HepG2 (cell line): ENCODE results near the gene LCTL. TPM values are rescaled to one million over a fixed set of nuclear protein-coding genes. Genes with fewer than 3 reads are reported as not detected.

Experiments
- ATAC-seq: fragments of 200-7000 bp; cut with Tn5 transposase; 3 replicates; pipeline ENCODE4 v1.9.1; 2020; ENCODE audit warnings: mild to moderate bottlenecking, moderate library complexity
- BruUV-seq: library from RNA; stranded (reverse); fragments of 400-500 nt; replicated peaks from 2 replicates; lab custom pipeline; 2021; lab: Mats Ljungman, UMichigan
- CTCF ChIA-PET: fragments of 300-600 bp; formaldehyde crosslinking; extraction: SDS; loops from one replicate; lab custom pipeline; 2021; ENCODE audit warnings: low total read pairs, inconsistent platforms, low intra/inter-chr PET ratio; lab: Yijun Ruan, JAX
- POLR2A ChIA-PET: fragments of 350-600 bp; sonication (Branson Sonifier 250); formaldehyde crosslinking; loops from one replicate; lab custom pipeline; 2020; ENCODE audit warnings: antibody characterized with exemption, inconsistent platforms; lab: Yijun Ruan, JAX
- DNase-seq: peaks from one replicate; pipeline ENCODE4 v3.0.0-alpha.2; 2015; ENCODE audit warnings: low spot score
- FAIRE-seq: peaks from 3 replicates; lab custom pipeline; 2011; peaks lifted over from hg19 to GRCh38; lab: Jason Lieb, UNC
- H2AFZ ChIP-seq: one replicate; pipeline ENCODE4 v1.6.1; 2011; ENCODE audit warnings: low read length, inconsistent platforms
- H3K27ac ChIP-seq: fragments of 300-600 bp; 3 replicates; pipeline ENCODE4 v1.8.0; 2011; ENCODE audit warnings: mixed run types, mild to moderate bottlenecking, mixed read lengths, low read length, inconsistent platforms; ENCODE audit not compliant: insufficient read depth; ENCODE audit errors: extremely low read length
- H3K27me3 ChIP-seq, 2 experiments: fragments of 200-600 bp in 1 of 2; 2 replicates in 1 of 2; 3 replicates in 1 of 2; pipeline versions ENCODE4 v1.6.0 to v1.8.0; 2011; ENCODE audit warnings: low read length in 2 of 2, mild to moderate bottlenecking in 2 of 2, moderate library complexity in 2 of 2, inconsistent platforms in 1 of 2; ENCODE audit not compliant: insufficient read depth in 2 of 2, control insufficient read depth in 1 of 2
- H3K36me3 ChIP-seq, 2 experiments: fragments of 200-600 bp in 1 of 2; replicated peaks in 1 of 2; 2 replicates in 1 of 2; 3 replicates in 1 of 2; pipeline versions ENCODE4 v1.5.1 to v1.8.0; 2011; ENCODE audit warnings: low read length in 2 of 2, inconsistent platforms in 1 of 2; ENCODE audit not compliant: insufficient read depth in 2 of 2, control insufficient read depth in 1 of 2
- H3K4me1 ChIP-seq: 2 replicates; pipeline ENCODE4 v1.5.1; 2012; ENCODE audit warnings: low read length, inconsistent platforms; ENCODE audit not compliant: insufficient read depth
- H3K4me2 ChIP-seq: 2 replicates; pipeline ENCODE4 v1.6.0; 2011; ENCODE audit warnings: low read depth, low read length, inconsistent platforms
- H3K4me3 ChIP-seq, 3 experiments: fragments of 200-600 bp in 1 of 3; sonication (generic), shearing (Covaris generic) in 1 of 3; replicated peaks in 1 of 3; 2 replicates each; pipeline ENCODE4 v1.5.1; 2011 to 2016; ENCODE audit warnings: low read length in 3 of 3, inconsistent platforms in 2 of 3, low read depth in 2 of 3, mild to moderate bottlenecking in 2 of 3, control low read depth in 1 of 3, mixed read lengths in 1 of 3; ENCODE audit not compliant: insufficient read depth in 1 of 3
- H3K79me2 ChIP-seq: one replicate; pipeline ENCODE4 v1.6.1; 2011; ENCODE audit warnings: low read length, inconsistent platforms; ENCODE audit not compliant: insufficient read depth
- H3K9ac ChIP-seq: 2 replicates; pipeline ENCODE4 v1.6.0; 2011; ENCODE audit warnings: mild to moderate bottlenecking, low read depth, low read length, inconsistent platforms; ENCODE audit not compliant: insufficient read depth
- H3K9me3 ChIP-seq: 2 replicates; pipeline ENCODE4 v1.5.1; 2012; ENCODE audit warnings: mild to moderate bottlenecking, low read length
- H4K20me1 ChIP-seq: 2 replicates; pipeline ENCODE4 v1.6.0; 2011; ENCODE audit warnings: inconsistent platforms, mild to moderate bottlenecking, low read length, moderate library complexity; ENCODE audit not compliant: insufficient read depth
- AGO2 ChIP-seq: fragments of 200-400 bp; formaldehyde crosslinking; optimal IDR thresholded peaks from 2 replicates; pipeline ENCODE3; 2017; ENCODE audit warnings: mild to moderate bottlenecking, low read depth, low read length, moderate library complexity
- AHR ChIP-seq: IDR thresholded peaks from 2 replicates; pipeline ENCODE4 v1.6.1; 2018; ENCODE audit warnings: missing genetic modification reagents, missing compliant biosample characterization
- HOMEZ ChIP-seq: IDR thresholded peaks from 2 replicates; pipeline ENCODE4 v1.6.1; 2016; ENCODE audit warnings: low read depth
- PHF8 ChIP-seq: sonication (generic); formaldehyde crosslinking; IDR thresholded peaks from 2 replicates; pipeline ENCODE4 v1.5.0; 2020; ENCODE audit warnings: missing genetic modification reagents
- POLR2A ChIP-seq, 2 experiments: IDR thresholded peaks; 2 replicates each; pipeline ENCODE4 v1.6.1; 2011; ENCODE audit warnings: low read depth in 2 of 2, low read length in 2 of 2, mild to moderate bottlenecking in 1 of 2, moderate library complexity in 1 of 2; ENCODE audit not compliant: insufficient read depth in 1 of 2
- RBFOX2 ChIP-seq: fragments of 200-400 bp; formaldehyde crosslinking; IDR thresholded peaks from 2 replicates; pipeline ENCODE4 v1.6.1; 2017; ENCODE audit warnings: low read depth, mild to moderate bottlenecking, low read length
- RBM22 ChIP-seq: fragments of 200-400 bp; formaldehyde crosslinking; optimal IDR thresholded peaks from 2 replicates; pipeline ENCODE3; 2017; ENCODE audit warnings: mild to moderate bottlenecking, low read length, moderate library complexity
- STAG1 ChIP-seq: sonication (generic); formaldehyde crosslinking; IDR thresholded peaks from 2 replicates; pipeline ENCODE4 v1.4.0; 2020; ENCODE audit warnings: missing genetic modification reagents
- ZBTB10 ChIP-seq: sonication (generic); formaldehyde crosslinking; IDR thresholded peaks from 2 replicates; pipeline ENCODE4 v1.4.0; 2020; ENCODE audit warnings: missing genetic modification reagents, borderline replicate concordance
- ZNF33B ChIP-seq: sonication (generic); formaldehyde crosslinking; IDR thresholded peaks from 2 replicates; pipeline ENCODE4 v1.5.1; 2020; ENCODE audit warnings: mild to moderate bottlenecking, missing genetic modification reagents
- ZNF367 ChIP-seq: sonication (generic); formaldehyde crosslinking; IDR thresholded peaks from 2 replicates; pipeline ENCODE4 v1.4.0; 2020; ENCODE audit warnings: missing genetic modification reagents, borderline replicate concordance
- WGBS: methylation state at CpG from one replicate; pipeline ENCODE4 v1.1.6; 2017; ENCODE audit warnings: low lambda C conversion rate; 5-methylcytosine and 5-hydroxymethylcytosine counted together
- in situ Hi-C: cut with HindIII; loops from 2 replicates; pipeline ENCODE4 v1.10.0; 2017; ENCODE audit warnings: low pct_unique_long_range_greater_than_20kb; ENCODE audit not compliant: extremely low pct_ligation_motif_present
- intact Hi-C: fragments of 100-400 bp; cut with micrococcal nuclease; formaldehyde crosslinking; loops from one replicate; pipeline ENCODE4 v1.10.0; 2022; ENCODE audit not compliant: unreplicated experiment
- polyA plus RNA-seq, 8 experiments: library from polyadenylated mRNA; depleted of rRNA in 3 of 8; stranded (reverse) in 7 of 8; unstranded in 1 of 8; fragments of >200 nt; fragmentation: Illumina TruSeq in 4 of 8; extraction: Trizol in 4 of 8; gene quantifications; 2 replicates each; pipeline versions ENCODE4 v1.2.1 to v1.2.3, GENCODE V29; 2011 to 2016; ENCODE audit warnings: low read depth in 4 of 8, missing spikeins in 1 of 8, mixed read lengths in 1 of 8; ENCODE audit not compliant: insufficient read depth in 1 of 8
- total RNA-seq, 5 experiments: library from RNA; depleted of rRNA; stranded (reverse); fragments of >200 nt; fragmentation: Illumina TruSeq; extraction: Trizol; gene quantifications; 2 replicates each; pipeline ENCODE4 v1.2.3, GENCODE V29; 2016; ENCODE audit warnings: low read depth in 1 of 5
- TF ChIP-seq, protein P1 (sequence below): sonication (generic); formaldehyde crosslinking; IDR thresholded peaks from 2 replicates; pipeline ENCODE4 v1.5.0; 2020; ENCODE audit warnings: mild to moderate bottlenecking, missing genetic modification reagents, moderate library complexity
- TF ChIP-seq, protein P2 (sequence below): sonication (generic); formaldehyde crosslinking; IDR thresholded peaks from 2 replicates; pipeline ENCODE4 v1.5.0; 2020; ENCODE audit warnings: missing genetic modification reagents
- TF ChIP-seq, protein P3 (sequence below), 2 experiments: fragments of 450-650 bp in 1 of 2; sonication (generic) in 1 of 2; formaldehyde crosslinking; IDR thresholded peaks; 2 replicates each; pipeline versions ENCODE4 v1.5.0 to v1.8.0; 2020 to 2022; ENCODE audit warnings: mild to moderate bottlenecking in 1 of 2, missing genetic modification reagents in 1 of 2

LCTL gene
- total and polyA plus RNA-seq, 2 of the 13 experiments (the other 11 are each of a cell fraction or from before 2014, with no cell fraction given): 0.96 to 1.4 TPM

- in situ Hi-C loops: loop anchor here (25.0 kb wide), 1 partner anchor 111 kb away; the partner anchor contains the start of gene MAP2K1
- Histone ChIP-seq H3K27me3 (no peaks in the 10 kb centered on the region; a peak in 1 of 5 replicates), H3K4me1 (peaks cover 61% of the 10 kb centered on the region), H3K27ac (peak overlapping the region; percentile 35), H4K20me1 (peaks cover 42% of the 10 kb centered on the region), H3K9ac (0 out of 2 replicates have a peak overlapping the region, but pooled peaks have one; percentile 90), H3K4me2 (no peak overlapping the region), H2AFZ (no peak overlapping the region), H3K79me2 (peaks cover 38% of the 10 kb centered on the region), H3K9me3 (no peaks in the 10 kb centered on the region), H3K36me3 (peaks cover 13 to 56% of the 10 kb centered on the region in 2 experiments; a peak in 4 of 5 replicates), H3K4me3 (no peak overlapping the region)
- BruUV-seq: no TSS peak
- ChIA-PET CTCF (interaction anchor here (1.3 to 3.0 kb wide), 2 partner anchors 112 to 211 kb away, joined by 3 to 17 read pairs; partner anchors contain the start of gene MAP2K1), POLR2A (interaction anchor here (1.3 to 3.2 kb wide), 3 partner anchors 9 to 112 kb away, joined by 3 to 38 read pairs (median 4); partner anchors contain the start of gene MAP2K1)
- WGBS: 97% methylated on average over 3 of the region's 3 CpGs
- intact Hi-C loops: loop anchor here (5.0 to 10.0 kb wide), 2 partner anchors 126 to 144 kb away; partner anchors contain the start of gene TIPIN
- DNase-seq (peak; percentile 15), FAIRE-seq (no peak), ATAC-seq (no peak)
- TF ChIP-seq, protein P1, sequence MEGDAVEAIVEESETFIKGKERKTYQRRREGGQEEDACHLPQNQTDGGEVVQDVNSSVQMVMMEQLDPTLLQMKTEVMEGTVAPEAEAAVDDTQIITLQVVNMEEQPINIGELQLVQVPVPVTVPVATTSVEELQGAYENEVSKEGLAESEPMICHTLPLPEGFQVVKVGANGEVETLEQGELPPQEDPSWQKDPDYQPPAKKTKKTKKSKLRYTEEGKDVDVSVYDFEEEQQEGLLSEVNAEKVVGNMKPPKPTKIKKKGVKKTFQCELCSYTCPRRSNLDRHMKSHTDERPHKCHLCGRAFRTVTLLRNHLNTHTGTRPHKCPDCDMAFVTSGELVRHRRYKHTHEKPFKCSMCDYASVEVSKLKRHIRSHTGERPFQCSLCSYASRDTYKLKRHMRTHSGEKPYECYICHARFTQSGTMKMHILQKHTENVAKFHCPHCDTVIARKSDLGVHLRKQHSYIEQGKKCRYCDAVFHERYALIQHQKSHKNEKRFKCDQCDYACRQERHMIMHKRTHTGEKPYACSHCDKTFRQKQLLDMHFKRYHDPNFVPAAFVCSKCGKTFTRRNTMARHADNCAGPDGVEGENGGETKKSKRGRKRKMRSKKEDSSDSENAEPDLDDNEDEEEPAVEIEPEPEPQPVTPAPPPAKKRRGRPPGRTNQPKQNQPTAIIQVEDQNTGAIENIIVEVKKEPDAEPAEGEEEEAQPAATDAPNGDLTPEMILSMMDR (CRISPR knock-in tag): peak; percentile 16; the same call in 1 of the 2 replicates
- peak; percentile 80 for TF ChIP-seq RBFOX2
- TF ChIP-seq STAG1 (CRISPR knock-in tag): peak; percentile 16; the same call in 1 of the 2 replicates
- TF ChIP-seq, protein P2, sequence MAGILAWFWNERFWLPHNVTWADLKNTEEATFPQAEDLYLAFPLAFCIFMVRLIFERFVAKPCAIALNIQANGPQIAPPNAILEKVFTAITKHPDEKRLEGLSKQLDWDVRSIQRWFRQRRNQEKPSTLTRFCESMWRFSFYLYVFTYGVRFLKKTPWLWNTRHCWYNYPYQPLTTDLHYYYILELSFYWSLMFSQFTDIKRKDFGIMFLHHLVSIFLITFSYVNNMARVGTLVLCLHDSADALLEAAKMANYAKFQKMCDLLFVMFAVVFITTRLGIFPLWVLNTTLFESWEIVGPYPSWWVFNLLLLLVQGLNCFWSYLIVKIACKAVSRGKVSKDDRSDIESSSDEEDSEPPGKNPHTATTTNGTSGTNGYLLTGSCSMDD (CRISPR knock-in tag): no peak
- TF ChIP-seq ZNF33B (CRISPR knock-in tag): no peak
- TF ChIP-seq ZNF367 (CRISPR knock-in tag): no peak
- TF ChIP-seq HOMEZ: no peak
- TF ChIP-seq AHR (CRISPR knock-in tag): no peak
- peak; percentile 70 for TF ChIP-seq AGO2
- no peak for TF ChIP-seq PHF8
- TF ChIP-seq RBM22: peak; percentile 14
- TF ChIP-seq POLR2A (IDR thresholded peaks at IDR 0.05; ENCODE audit: insufficient read depth in 1 of 2, low read depth in 2 of 2, low read length in 2 of 2): peak in 1 of 2 experiments; percentile 22; a peak in 2 of 4 replicates
- no peak for TF ChIP-seq ZBTB10 (CRISPR knock-in tag)
- TF ChIP-seq, protein P3, sequence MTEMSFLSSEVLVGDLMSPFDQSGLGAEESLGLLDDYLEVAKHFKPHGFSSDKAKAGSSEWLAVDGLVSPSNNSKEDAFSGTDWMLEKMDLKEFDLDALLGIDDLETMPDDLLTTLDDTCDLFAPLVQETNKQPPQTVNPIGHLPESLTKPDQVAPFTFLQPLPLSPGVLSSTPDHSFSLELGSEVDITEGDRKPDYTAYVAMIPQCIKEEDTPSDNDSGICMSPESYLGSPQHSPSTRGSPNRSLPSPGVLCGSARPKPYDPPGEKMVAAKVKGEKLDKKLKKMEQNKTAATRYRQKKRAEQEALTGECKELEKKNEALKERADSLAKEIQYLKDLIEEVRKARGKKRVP (CRISPR knock-in tag; IDR thresholded peaks at IDR 0.05): peak in 1 of 2 experiments; percentile 34; a peak in 2 of 4 replicates
Measured at GRCh38 chr15:66498501-66499386, 67.1 kb downstream of the LCTL start.
